Glomerular endothelial cell (primary cell): ENCODE measurements around the gene TRHDE. TPM values are rescaled to one million over a fixed set of nuclear protein-coding genes. Genes with fewer than 3 reads are reported as not detected.

Experiments used
- DNase-seq: peaks from one replicate; pipeline ENCODE4 v3.0.0-alpha.2; 2011; ENCODE audit warnings: low read depth, low spot score; ENCODE audit errors: extremely low read depth
- total RNA-seq: library from RNA; depleted of rRNA; stranded (reverse); fragments of >200 nt; gene quantifications from 2 replicates; pipeline ENCODE4 v1.2.3, GENCODE V29; 2015

TRHDE gene
- total RNA-seq, 1 donor from 2014 or later = 2.9 TPM

DNA sequence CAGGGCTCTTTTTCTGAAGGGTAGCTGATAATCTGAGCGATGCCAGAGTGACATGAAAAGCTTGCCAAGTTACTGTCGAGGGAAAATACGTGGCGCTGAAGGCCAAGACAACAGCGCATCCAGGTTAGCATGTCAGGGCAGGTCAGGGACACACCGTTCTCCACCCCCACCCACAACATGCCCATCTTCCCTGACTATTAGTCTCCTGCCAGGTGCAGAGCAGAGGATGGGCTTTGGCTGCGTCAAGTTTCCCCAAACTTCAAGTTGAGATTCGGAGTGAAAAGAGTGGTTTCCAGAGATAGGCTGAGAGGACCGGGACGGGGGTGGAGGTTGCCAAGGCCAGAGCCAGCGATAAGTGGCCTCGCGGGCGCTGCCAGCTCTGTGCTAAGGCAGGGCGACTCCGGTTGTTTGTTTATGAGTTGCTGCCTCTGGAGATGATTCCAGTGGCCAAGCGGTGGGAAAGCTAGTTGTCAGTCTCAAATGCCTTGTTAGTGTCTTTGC lies 1.7 kb downstream of the TRHDE start:
- no peak for DNase-seq

GRCh38 chr12:72274931-72275330 lies 2.8 kb downstream of the TRHDE start:
- DNase-seq = no peak

- DNase-seq = no peak
Observed at GRCh38 chr12:72275526-72275925, 3.4 kb downstream of the TRHDE start.

- no peak for DNase-seq
Observed at GRCh38 chr12:72276181-72276805, 4.1 kb downstream of the TRHDE start.

DNA sequence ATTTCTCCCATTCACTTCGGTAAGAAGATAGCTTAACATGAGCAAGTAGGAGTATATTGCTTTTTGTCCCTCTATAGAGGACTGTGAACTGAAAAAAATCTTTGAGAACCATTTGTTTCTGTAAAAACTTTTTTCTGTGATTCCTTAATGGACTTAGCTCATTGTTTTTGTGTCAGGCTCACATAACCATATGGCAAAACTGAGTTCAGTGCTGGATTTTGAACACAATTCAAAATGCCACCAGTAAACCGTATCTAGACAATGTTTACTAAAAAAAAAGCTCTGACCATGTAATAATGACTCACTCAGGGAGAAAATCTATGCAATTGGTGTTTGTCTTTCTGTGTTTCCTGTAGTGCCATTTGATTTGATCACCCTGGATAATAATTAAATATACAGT lies 5.2 kb downstream of the TRHDE start:
- DNase-seq = no peak

- no peak for DNase-seq
Observed at GRCh38 chr12:72278894-72279293, 6.7 kb downstream of the TRHDE start.

GRCh38 chr12:72281126-72281525 lies 9.0 kb downstream of the TRHDE start:
- no peak for DNase-seq

- DNase-seq = no peak
Observed at GRCh38 chr12:72282721-72283120, 10.6 kb downstream of the TRHDE start.

DNA sequence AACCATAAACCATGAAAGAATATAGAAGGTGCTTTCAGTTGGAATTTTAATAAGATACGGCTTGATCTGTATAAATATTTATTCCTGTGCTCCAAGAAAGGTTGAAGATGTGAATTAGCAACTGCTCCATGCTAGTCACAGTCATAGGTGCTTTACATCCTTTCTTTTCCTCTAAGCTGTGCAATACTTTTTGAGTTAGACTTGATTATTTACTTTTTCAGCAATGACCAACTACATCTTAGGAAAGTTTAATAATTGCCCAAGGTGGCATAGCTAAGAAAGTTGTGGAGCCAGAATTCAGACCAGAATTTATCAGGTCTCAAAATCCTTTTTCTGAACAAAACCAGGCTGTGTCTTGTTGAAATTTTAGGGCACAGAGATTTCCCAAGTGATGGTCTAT lies 13.7 kb downstream of the TRHDE start:
- DNase-seq = no peak

DNA sequence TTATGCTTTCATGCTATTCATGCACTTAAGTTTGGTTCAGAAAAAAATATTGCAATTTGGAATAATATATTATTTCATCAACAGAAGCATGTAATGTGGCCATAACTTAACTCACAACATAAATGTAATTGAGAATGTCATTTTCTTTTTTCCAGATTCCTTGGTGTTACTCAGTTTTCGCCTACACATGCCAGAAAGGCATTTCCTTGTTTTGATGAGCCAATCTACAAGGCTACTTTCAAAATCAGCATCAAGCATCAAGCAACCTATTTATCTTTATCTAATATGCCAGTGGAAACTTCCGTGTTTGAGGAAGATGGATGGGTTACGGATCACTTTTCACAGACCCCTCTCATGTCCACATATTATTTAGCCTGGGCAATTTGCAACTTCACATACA lies 14.4 kb downstream of the TRHDE start:
- DNase-seq = no peak

DNA sequence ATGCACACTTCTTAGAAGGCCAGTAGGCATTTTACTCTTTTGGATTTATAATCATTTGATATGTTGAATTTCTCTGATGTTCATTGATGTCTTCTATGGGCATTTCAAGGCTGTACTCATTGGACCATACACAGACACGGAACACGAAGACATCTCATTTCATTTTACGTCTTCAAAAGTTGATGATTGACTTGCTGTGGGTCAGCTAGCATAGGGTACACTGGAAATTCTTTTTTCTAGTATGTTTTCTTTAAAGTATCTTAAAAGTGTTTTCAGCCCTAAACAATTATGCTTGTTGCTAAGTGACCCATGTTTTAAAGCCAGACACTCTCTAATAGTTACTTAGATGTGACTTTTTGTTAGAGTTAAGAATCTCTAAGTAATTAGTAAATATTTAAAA lies 16.3 kb downstream of the TRHDE start:
- DNase-seq = no peak

- no peak for DNase-seq
Observed at GRCh38 chr12:72288911-72289310, 16.7 kb downstream of the TRHDE start.

DNA sequence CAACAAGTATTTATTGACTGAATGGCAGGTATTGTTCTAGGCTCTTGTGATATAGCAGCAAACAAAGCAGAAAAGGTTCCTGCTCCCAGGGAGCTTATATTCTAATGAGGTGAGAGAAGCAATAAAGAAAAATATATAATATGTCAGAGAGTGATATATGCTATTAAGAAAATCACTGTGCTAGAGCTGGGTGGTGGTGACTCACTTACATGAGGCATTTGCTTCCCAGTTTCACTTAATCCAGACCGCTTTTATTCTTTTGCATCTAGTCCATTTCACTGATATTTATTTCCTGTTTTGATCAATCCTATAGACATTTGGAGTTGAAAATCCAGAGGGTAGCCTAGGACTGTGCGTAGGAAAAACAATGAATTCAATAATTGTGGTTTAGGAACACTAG lies 17.5 kb downstream of the TRHDE start:
- DNase-seq = no peak

- DNase-seq = no peak
Observed at GRCh38 chr12:72291175-72291574, 19.0 kb downstream of the TRHDE start.

GRCh38 chr12:72293701-72294100 lies 21.5 kb downstream of the TRHDE start:
- DNase-seq = no peak

- no peak for DNase-seq
Observed at GRCh38 chr12:72295101-72295500, 22.9 kb downstream of the TRHDE start.

GRCh38 chr12:72295744-72296143 lies 23.6 kb downstream of the TRHDE start:
- no peak for DNase-seq

- no peak for DNase-seq
Observed at GRCh38 chr12:72296389-72296788, 24.2 kb downstream of the TRHDE start.

- DNase-seq = no peak
Observed at GRCh38 chr12:72297666-72298065, 25.5 kb downstream of the TRHDE start.

- DNase-seq = no peak
Observed at GRCh38 chr12:72300728-72301127, 28.6 kb downstream of the TRHDE start.

DNA sequence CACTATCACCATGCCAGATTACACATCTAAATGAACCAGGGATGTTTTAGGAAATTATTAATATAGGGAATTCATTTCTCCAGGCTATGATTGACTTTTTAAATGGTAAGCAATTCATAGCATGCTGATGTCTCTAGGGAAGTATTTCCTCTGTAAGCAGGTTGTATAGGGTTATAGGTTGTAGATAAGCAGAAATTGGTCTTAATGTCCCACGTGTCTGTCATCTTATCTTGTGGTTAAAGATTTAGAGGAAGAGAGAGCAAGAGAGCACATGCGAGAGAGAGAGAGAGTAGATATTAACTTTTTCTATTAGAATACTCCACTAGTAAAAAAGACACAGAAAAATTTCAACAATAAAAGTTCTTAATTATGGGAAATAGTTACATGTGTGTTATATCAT lies 32.6 kb downstream of the TRHDE start:
- no peak for DNase-seq

DNA sequence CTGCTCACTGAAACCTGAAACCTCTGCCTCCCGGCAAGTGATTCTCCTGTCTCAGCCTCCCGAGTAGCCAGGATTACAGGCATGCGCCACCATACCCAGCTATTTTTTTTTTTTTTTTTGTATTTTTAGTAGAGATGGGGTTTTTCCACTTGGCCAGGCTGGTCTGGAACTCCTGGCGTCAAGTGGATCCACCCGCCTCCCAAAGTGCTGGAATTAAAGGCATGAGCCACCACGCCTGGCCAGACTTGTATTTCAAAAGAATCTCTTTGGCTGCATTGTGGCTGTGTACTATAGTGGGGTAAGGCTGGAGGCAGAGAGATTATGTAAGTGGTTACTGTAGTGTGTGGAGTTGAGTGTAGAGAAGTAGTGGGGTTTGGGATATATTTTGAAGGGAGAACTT lies 35.1 kb downstream of the TRHDE start:
- no peak for DNase-seq

- no peak for DNase-seq
Observed at GRCh38 chr12:72311946-72312345, 39.8 kb downstream of the TRHDE start.
